GM21786 (cell line): ENCODE measurements around the gene OR5M10.
"Not testable (repeated sequence)": the region's sequence is repeated elsewhere in the genome, so short reads cannot be mapped to it uniquely, and the experiment has no call there.

Source experiments
- ATAC-seq: cut with Tn5 transposase; IDR thresholded peaks from one replicate; pipeline ENCODE4 v1.9.1; 2021; ENCODE audit not compliant: unreplicated experiment

The OR5M10 gene

DNA sequence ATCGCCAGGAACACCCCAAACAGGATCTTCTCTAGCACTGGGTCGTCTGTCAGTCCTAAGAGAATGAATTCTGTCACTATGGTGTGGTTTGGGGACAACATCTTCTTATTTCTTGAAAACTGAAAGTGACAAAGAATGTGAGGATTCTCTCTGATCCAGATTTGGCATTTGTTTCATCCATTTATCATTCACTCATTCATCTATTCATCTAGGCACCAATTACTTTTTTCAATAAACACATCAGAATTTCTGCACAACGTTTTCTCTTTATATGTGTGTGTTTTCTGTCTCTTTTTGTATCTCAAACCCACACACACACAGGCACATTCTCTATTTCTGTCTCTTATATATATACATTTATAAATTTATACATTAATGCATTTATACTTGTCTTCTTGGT lies at the start of gene OR5M10:
OR5M10 (minus strand) TSS at position 101 of the 400 bp plus-strand sequence; CDS start at position 101, 0 bp downstream.
- ATAC-seq, result no peak

GRCh38 chr11:56625946-56626345 lies 48.4 kb upstream of the OR5M10 start:
- no peak for ATAC-seq

DNA sequence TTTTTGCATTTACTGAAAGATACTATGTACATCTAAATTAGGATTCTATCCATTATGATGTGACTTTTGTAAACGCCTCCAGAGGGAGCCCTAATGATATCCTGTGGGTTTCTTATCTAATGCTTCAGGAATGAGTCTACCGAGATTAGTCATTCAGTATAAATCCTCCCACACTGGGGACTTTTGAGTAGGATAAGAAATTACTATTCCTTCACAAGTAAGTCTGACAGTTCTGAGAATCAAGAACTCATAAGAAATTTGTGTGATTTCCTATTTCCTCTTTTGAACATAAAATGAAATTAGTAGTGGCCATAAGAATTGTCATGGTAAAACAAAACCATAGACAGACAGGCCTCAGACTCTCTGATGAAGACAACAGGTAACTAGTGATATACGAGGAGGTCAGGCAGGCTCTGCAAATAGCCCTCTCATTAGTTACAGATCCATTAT lies 47.2 kb upstream of the OR5M10 start:
- peak; percentile 68 for ATAC-seq

DNA sequence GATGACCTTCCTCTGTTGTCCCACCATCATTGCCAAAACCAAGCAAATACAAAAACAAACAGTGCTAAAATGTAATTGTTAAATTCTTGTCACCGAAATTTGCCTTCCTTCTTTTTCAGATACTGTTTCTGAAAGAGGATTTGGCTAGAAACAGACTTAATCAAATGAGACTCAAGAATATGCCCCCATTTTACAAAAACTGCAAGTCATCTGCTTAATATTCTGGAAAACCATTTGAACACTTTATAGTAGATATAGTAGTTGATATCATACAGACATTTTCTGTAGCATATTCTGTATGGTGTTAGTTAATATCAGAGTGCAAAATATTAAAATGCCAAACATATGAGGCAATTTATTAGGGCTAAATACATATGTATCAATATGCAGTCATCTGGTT lies 33.7 kb upstream of the OR5M10 start:
- no peak for ATAC-seq

- ATAC-seq, result not testable (repeated sequence)
Measured at GRCh38 chr11:56592088-56592717, 14.7 kb upstream of the OR5M10 start.

DNA sequence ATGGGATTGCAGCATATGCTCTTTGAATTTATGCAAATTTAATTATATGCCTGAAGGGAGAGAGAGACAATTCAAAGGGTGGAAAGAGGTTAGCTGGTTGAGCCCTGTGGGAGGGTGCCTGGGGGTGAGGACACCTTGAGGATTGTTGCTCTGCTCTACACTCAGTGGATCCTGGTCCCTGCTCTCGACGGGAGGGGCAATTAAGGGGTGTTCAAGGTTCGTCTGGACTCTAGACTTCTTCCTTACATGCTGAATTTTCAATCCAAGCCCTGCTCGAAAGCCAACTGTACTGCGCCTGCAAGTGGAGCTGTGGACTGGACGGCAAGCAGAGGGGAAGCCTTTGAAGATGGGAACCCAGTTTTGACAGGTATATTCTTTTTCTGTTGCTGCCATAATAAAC lies 18.9 kb downstream of the OR5M10 start:
- ATAC-seq, result no peak

DNA sequence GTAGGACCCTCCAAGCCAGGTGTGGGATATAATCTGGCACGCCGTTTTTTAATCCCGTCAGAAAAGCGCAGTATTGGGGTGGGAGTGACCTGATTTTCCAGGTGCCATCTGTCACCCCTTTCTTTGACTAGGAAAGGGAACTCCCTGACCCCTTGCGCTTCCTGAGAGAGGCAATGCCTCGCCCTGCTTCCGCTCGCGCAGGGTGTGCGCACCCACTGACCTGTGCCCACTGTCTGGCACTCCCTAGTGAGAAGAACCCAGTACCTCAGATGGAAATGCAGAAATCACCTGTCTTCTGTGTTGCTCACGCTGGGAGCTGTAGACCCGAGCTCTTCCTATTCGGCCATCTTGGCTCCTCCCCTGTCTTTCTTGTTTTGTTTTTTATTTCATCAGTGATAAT lies 22.8 kb downstream of the OR5M10 start:
- not testable (repeated sequence) for ATAC-seq

DNA sequence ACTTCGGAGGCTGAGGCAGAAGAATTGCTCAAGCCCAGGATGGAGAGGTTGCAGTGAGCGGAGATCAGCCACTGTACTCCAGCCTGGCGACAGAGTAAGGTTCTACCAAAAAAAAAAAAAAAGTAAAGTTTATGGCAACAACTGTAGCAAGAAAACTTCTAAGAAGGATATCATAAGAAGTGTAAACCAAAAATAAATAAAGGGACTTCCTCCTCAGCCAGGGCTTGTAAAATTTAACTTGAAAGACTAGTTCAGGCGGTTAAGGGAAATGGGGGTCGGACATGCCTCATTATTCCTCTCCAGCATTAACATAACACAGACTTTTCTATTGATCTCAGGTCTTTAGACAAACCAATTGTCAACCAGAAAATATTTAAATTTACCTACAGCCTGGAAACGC lies 32.0 kb downstream of the OR5M10 start:
- no peak for ATAC-seq

DNA sequence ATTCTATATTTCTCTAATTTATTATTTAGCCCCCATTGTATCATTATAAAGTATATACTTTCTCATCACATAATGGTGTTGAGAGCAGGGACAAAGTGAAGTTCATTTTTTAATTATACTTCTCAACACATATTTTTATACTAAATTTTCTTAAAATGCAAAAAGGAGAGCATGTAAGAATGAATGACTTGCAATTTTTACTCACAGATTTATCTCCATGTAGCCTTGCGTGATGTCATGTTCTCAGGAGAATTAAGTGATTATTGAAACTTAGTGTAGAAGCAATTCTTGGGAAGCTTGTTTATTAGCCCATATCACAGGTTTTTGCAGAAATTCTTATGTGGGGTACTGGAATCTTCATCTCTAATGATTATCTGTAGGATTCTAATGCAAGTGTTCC lies 33.8 kb downstream of the OR5M10 start:
- ATAC-seq, result no peak

DNA sequence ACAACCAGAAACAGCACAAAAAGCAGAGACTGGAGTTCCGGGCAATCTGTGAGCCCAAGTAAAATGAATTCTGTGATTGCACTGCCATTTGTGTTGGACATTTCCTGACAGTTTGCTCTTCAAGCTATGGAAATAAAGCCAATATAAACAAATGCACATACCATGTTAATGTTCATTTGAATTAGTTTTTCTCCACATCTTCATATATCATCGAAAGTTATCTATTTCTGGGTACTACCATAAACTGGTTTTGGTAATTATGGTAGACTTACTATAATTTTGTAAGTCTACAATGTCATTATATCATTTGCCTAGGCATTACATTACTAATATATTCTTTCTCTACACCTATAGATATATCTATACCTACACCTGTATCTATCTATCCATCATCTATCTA lies 34.4 kb downstream of the OR5M10 start, which contains the start of gene OR5M11:
OR5M11 (minus strand) TSS at position 101 of the 400 bp plus-strand sequence; CDS start at position 101, 0 bp downstream.
- no peak for ATAC-seq

- no peak for ATAC-seq
Measured at GRCh38 chr11:56533054-56533740, 44.3 kb downstream of the OR5M10 start.

GRCh38 chr11:56531856-56532255 lies 45.7 kb downstream of the OR5M10 start:
- no peak for ATAC-seq
